A673 (cell line): Measurements from ENCODE around the gene RPS6KB1. TPM values are rescaled to one million over a fixed set of nuclear protein-coding genes. Genes with fewer than 3 reads are reported as not detected.
"Not testable (repeated sequence)": the region's sequence is repeated elsewhere in the genome, so short reads cannot be mapped to it uniquely, and the experiment has no call there.

ENCODE experiments used
- BruUV-seq: library from RNA; stranded (reverse); fragments of 400-500 nt; replicated peaks from 2 replicates; lab custom pipeline; 2021; lab: Mats Ljungman, UMichigan
- CTCF ChIA-PET: fragments of 300-600 bp; sonication (Branson Sonifier 250); formaldehyde crosslinking; loops from one replicate; lab custom pipeline; 2022; ENCODE audit warnings: antibody characterized with exemption; lab: Charles Lee
- POLR2A ChIA-PET: fragments of 300-600 bp; sonication (Branson Sonifier 250); formaldehyde crosslinking; loops from one replicate; lab custom pipeline; 2022; ENCODE audit warnings: antibody characterized with exemption; ENCODE audit not compliant: low non-redundant PET; lab: Charles Lee
- DNase-seq: peaks from one replicate; pipeline ENCODE4 v3.0.0-alpha.2; 2015; ENCODE audit warnings: low spot score
- H3K27ac ChIP-seq: fragments of 200-600 bp; sonication (generic); 2 replicates; pipeline ENCODE4 v1.5.1; 2016; ENCODE audit warnings: mixed run types, low read depth, mild to moderate bottlenecking, mixed read lengths, antibody characterized with exemption, low read length; ENCODE audit not compliant: poor library complexity, severe bottlenecking
- H3K27me3 ChIP-seq: fragments of 200-600 bp; sonication (generic); replicated peaks from 2 replicates; pipeline ENCODE4 v1.6.1; 2017; ENCODE audit warnings: mixed run types, low read depth, mild to moderate bottlenecking, mixed read lengths, antibody characterized with exemption, low read length; ENCODE audit not compliant: insufficient read depth, poor library complexity
- H3K36me3 ChIP-seq: fragments of 200-600 bp; sonication (generic); 2 replicates; pipeline ENCODE4 v1.6.1; 2016; ENCODE audit warnings: mixed run types, mild to moderate bottlenecking, mixed read lengths, antibody characterized with exemption, low read length; ENCODE audit not compliant: insufficient read depth, poor library complexity, severe bottlenecking
- H3K4me1 ChIP-seq: fragments of 200-600 bp; sonication (generic); 2 replicates; pipeline ENCODE4 v1.6.1; 2017; ENCODE audit warnings: mixed run types, mild to moderate bottlenecking, mixed read lengths, antibody characterized with exemption, low read length; ENCODE audit not compliant: insufficient read depth, poor library complexity, severe bottlenecking
- H3K4me3 ChIP-seq: fragments of 200-600 bp; sonication (generic); 2 replicates; pipeline ENCODE4 v1.5.1; 2016; ENCODE audit warnings: low read depth, mixed run types, mild to moderate bottlenecking, mixed read lengths, low read length; ENCODE audit not compliant: poor library complexity, severe bottlenecking
- H3K9me3 ChIP-seq: fragments of 200-600 bp; sonication (generic); 2 replicates; pipeline ENCODE4 v1.6.1; 2016; ENCODE audit warnings: mixed run types, low read depth, mild to moderate bottlenecking, mixed read lengths, antibody characterized with exemption, low read length; ENCODE audit not compliant: poor library complexity, severe bottlenecking
- EZH2 ChIP-seq: fragments of 200-600 bp; sonication (generic); IDR thresholded peaks from 2 replicates; pipeline ENCODE4 v1.6.1; 2017; ENCODE audit warnings: borderline replicate concordance, low read depth, mild to moderate bottlenecking, mixed read lengths, antibody characterized with exemption, low read length; ENCODE audit not compliant: poor library complexity, severe bottlenecking
- intact Hi-C: fragments of 100-400 bp; cut with micrococcal nuclease; formaldehyde crosslinking; loops from one replicate; pipeline ENCODE4 v1.10.0; 2022; ENCODE audit not compliant: unreplicated experiment
- total RNA-seq: library from RNA; stranded (reverse); gene quantifications from 2 replicates; pipeline ENCODE4 v1.2.3, GENCODE V29; 2021
- TF ChIP-seq, protein P1 (sequence below): fragments of 300-800, 200-600 bp; sonication (generic); conservative IDR thresholded peaks from 2 replicates; pipeline ENCODE4 v1.5.1; 2017; ENCODE audit warnings: low read depth, mild to moderate bottlenecking, antibody characterized with exemption, low read length, moderate library complexity, mixed read lengths

RPS6KB1 gene
- total RNA-seq, 1 experiment from 2014 or later, result 56.5 TPM

DNA sequence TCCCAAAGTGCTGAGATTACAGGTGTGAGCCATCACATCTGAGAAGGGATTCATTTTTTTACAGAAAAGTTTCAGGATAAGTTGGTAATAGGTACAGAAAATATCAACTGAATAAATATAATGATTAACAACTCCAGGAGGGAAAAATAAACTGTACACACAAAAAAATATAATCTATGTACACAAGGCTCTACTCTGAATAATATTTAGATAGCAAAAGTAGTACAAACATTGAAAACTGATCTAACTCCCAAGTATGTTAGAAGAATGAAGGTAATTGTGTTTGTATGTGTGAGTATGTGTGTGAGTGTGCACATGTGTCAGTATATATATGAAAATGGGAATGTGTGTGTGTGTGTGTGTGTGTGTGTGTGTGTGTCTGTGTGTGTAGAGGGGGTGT, 20.6 kb upstream of the RPS6KB1 start:
- TF ChIP-seq, protein P1, sequence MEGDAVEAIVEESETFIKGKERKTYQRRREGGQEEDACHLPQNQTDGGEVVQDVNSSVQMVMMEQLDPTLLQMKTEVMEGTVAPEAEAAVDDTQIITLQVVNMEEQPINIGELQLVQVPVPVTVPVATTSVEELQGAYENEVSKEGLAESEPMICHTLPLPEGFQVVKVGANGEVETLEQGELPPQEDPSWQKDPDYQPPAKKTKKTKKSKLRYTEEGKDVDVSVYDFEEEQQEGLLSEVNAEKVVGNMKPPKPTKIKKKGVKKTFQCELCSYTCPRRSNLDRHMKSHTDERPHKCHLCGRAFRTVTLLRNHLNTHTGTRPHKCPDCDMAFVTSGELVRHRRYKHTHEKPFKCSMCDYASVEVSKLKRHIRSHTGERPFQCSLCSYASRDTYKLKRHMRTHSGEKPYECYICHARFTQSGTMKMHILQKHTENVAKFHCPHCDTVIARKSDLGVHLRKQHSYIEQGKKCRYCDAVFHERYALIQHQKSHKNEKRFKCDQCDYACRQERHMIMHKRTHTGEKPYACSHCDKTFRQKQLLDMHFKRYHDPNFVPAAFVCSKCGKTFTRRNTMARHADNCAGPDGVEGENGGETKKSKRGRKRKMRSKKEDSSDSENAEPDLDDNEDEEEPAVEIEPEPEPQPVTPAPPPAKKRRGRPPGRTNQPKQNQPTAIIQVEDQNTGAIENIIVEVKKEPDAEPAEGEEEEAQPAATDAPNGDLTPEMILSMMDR, result no peak
- TF ChIP-seq EZH2, result no peak
- Histone ChIP-seq H3K4me1 (no peaks in the 10 kb centered on the region), H3K4me3 (no peak overlapping the region), H3K27ac (no peak overlapping the region), H3K9me3 (no peaks in the 10 kb centered on the region), H3K36me3 (peaks cover 17% of the 10 kb centered on the region), H3K27me3 (no peaks in the 10 kb centered on the region)
- ChIA-PET POLR2A (no interaction called here), CTCF (interaction anchor here (0.7 kb wide), 1 partner anchor 42 kb away, joined by 3 read pairs; no protein-coding TSS in a partner anchor)
- intact Hi-C loops, result no loop called here
- no peak for DNase-seq
- BruUV-seq, result no TSS peak

DNA sequence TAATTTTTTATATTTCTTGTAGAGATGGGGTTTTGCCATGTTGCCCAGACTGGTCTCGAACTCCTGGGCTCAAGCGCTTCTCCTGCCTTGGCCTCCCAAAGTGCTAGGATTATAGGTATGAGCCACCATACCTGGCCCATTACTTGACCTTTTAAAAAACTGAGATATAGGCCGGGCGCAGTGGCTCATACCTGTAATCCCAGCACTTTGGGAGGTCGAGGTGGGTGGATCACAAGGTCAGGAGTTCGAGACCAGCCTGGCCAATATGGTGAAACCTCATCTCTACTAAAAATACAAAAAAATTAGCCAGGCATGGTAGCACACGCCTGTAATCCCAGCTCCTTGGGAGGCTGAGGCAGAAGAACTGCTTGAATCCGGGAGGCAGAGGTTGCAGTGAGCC, 19.5 kb upstream of the RPS6KB1 start:
- H3K27me3 ChIP-seq, BruUV-seq, CTCF ChIA-PET, POLR2A ChIA-PET, intact Hi-C loops, DNase-seq, H3K4me3 ChIP-seq, H3K27ac ChIP-seq, H3K4me1 ChIP-seq, H3K9me3 ChIP-seq: not testable (repeated sequence)
- H3K36me3 ChIP-seq, result peaks cover 17% of the 10 kb centered on the region

DNA sequence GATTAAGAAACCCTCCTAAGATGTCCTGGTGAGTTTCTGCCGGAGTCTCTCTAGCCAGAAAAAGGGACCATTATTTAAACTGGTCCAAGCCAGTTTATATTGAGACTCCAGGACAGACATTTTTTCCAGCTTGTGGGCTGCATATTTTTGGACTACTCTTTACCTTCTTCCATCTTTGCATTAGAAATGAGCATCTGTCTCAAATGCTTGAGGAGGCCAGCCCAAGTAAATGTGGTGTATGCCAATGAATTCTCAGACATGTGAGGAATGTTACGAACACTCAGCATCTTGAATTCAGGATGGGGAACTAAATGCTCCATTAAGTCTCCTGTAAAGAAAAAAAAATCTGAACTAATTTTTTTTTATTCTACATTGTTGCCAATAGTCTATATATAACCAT, 18.5 kb upstream of the RPS6KB1 start:
- intact Hi-C loops, result no loop called here
- Histone ChIP-seq H3K4me3 (no peak overlapping the region), H3K36me3 (peaks cover 17% of the 10 kb centered on the region), H3K27me3 (no peaks in the 10 kb centered on the region), H3K9me3 (no peaks in the 10 kb centered on the region), H3K27ac (no peak overlapping the region), H3K4me1 (no peaks in the 10 kb centered on the region)
- ChIA-PET POLR2A (no interaction called here), CTCF (no interaction called here)
- no TSS peak for BruUV-seq
- DNase-seq, result no peak
- no peak for TF ChIP-seq EZH2
- TF ChIP-seq, protein P1, result no peak

DNA sequence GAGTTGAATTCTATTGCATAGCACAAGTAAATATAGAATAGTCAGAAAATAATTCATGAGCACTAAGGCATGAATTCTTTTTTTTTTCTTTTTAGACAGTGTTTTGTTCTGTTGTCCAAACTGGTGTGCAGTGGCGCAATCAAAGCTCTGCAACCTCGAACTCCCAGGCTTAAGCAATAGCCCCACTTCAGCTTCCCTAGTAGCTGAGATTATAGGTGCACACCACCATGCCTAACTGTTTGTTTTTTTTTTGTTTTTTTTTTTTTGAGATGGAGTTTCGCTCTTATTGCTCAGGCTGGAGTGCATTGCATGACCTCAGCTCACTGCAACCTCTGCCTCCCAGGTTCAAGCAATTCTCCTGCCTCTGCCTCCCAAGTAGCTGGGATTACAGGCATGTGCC, 16.8 kb upstream of the RPS6KB1 start:
- POLR2A ChIA-PET, result no interaction called here
- CTCF ChIA-PET, result no interaction called here
- Histone ChIP-seq H3K27ac (no peak overlapping the region), H3K4me3 (no peak overlapping the region), H3K9me3 (no peaks in the 10 kb centered on the region), H3K27me3 (no peaks in the 10 kb centered on the region), H3K4me1 (no peaks in the 10 kb centered on the region), H3K36me3 (peaks cover 17% of the 10 kb centered on the region)
- BruUV-seq, result no TSS peak
- no peak for DNase-seq
- no peak for TF ChIP-seq EZH2
- TF ChIP-seq, protein P1, result no peak
- intact Hi-C loops, result no loop called here
